Esophagus squamous epithelium (tissue), 4 donors: ENCODE data around the gene BBS9.

Experiments
- POLR2A ChIP-seq, 4 donors: fragments of 450-650 bp; IDR thresholded peaks; one replicate each; pipeline ENCODE4 v1.6.1; 2017; ENCODE audit warnings: antibody characterized with exemption in 4 of 4, mild to moderate bottlenecking in 4 of 4, moderate library complexity in 3 of 4
- TF ChIP-seq, protein P1 (sequence below), 6 experiments: fragments of 450-650 bp in 4 of 6; fragments of 200-600 bp in 2 of 6; sonication (generic) in 2 of 6; IDR thresholded peaks; one replicate each; pipeline ENCODE4 v1.5.1; 2016 to 2019; ENCODE audit warnings: antibody characterized with exemption in 6 of 6, mild to moderate bottlenecking in 4 of 6, moderate library complexity in 4 of 6

DNA sequence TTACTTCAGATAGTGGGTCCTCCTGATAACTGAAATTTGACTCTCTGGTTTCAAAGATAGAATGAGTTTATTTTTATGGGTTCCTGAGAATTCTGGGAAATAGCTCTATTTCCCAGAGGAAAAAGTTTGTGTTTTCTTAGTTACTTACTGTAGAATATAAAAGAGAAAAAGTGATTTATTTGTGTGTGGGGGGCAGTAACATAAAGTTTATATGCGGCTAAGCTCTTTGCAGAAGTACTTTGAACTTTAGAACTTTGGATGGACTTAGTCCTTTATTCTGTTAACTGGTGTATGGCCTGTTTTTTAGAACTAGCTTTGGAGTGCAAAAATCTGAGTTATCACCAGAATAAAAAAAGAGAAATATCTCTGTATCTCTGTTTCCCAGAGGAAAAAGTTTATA, 157.1 kb downstream of the BBS9 start:
- TF ChIP-seq POLR2A (IDR thresholded peaks at IDR 0.05): no peak
- TF ChIP-seq, protein P1, sequence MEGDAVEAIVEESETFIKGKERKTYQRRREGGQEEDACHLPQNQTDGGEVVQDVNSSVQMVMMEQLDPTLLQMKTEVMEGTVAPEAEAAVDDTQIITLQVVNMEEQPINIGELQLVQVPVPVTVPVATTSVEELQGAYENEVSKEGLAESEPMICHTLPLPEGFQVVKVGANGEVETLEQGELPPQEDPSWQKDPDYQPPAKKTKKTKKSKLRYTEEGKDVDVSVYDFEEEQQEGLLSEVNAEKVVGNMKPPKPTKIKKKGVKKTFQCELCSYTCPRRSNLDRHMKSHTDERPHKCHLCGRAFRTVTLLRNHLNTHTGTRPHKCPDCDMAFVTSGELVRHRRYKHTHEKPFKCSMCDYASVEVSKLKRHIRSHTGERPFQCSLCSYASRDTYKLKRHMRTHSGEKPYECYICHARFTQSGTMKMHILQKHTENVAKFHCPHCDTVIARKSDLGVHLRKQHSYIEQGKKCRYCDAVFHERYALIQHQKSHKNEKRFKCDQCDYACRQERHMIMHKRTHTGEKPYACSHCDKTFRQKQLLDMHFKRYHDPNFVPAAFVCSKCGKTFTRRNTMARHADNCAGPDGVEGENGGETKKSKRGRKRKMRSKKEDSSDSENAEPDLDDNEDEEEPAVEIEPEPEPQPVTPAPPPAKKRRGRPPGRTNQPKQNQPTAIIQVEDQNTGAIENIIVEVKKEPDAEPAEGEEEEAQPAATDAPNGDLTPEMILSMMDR (IDR thresholded peaks at IDR 0.05): no peak
